ENCODE results near the gene MAML3.

MAML3 gene

DNA sequence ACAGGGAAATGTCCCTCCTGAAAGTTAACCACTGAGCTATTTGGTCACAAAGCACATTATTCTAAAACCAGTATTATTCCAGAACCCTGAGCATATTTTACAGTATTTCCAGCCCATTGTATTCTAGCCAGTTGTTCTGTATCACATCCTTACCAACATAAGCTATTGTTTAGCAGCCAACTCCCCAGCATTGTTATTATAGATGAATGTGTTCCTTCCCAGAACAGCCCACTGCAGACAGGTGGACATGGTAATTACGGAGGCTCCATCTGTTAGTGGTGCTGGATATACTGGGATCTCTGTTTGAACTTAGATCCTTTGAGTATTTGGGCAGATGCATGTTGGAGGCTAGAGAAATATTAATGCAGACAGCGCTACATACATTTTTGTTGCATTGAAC is 362.3 kb downstream of the MAML3 start:
- no peak overlapping the region for H3K27ac ChIP-seq
- TF ChIP-seq, protein P1, sequence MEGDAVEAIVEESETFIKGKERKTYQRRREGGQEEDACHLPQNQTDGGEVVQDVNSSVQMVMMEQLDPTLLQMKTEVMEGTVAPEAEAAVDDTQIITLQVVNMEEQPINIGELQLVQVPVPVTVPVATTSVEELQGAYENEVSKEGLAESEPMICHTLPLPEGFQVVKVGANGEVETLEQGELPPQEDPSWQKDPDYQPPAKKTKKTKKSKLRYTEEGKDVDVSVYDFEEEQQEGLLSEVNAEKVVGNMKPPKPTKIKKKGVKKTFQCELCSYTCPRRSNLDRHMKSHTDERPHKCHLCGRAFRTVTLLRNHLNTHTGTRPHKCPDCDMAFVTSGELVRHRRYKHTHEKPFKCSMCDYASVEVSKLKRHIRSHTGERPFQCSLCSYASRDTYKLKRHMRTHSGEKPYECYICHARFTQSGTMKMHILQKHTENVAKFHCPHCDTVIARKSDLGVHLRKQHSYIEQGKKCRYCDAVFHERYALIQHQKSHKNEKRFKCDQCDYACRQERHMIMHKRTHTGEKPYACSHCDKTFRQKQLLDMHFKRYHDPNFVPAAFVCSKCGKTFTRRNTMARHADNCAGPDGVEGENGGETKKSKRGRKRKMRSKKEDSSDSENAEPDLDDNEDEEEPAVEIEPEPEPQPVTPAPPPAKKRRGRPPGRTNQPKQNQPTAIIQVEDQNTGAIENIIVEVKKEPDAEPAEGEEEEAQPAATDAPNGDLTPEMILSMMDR (conservative IDR thresholded peaks at IDR 0.05), result no peak

DNA sequence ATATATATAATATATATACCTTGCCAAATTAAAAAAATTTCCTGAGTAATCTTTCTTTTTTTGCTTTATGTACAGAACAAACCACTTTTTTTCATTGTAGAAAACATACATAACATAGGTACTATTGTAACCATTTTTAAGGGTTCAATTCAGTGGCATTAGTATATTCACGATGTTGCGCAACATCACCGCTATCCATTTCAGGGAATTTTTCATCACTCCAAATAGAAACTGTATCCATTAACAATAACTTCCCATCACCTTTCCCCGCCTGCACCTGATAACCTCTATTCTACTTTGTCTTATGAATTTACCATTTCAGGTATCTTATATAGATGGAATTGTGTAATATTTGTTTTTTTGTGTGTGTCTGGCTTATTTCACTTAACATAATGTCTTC is 363.7 kb downstream of the MAML3 start:
- TF ChIP-seq, protein P1 (conservative IDR thresholded peaks at IDR 0.05), result no peak
- H3K27ac ChIP-seq, result no peak overlapping the region

DNA sequence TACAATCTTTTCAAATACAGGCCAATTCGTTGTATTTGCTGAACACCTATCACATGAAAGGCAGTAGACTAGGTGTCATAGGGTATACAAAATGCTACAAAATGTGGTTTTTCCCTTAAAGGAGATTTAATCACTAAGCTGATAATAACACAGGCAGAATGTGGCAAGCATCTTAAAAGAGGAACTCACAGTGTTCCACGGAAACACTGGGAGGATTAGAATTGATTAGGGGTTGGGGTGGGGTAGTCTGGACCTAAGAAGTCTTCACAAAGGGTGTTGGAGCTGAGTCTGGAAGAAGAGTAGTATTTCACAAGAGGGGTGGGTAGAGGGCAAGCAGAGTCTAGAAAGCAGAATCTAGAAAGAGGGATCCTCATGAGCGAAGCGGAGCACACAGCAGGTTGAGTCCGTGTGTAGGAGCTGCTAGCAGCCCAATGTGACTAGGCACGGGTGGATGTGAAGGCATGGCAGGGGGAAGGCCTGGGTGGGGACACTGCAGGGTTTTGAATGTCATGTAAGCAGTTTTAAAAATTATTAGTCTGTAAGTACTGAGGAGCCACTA is 364.8 kb downstream of the MAML3 start:
- H3K27ac ChIP-seq, result no peak overlapping the region
- TF ChIP-seq, protein P1 (conservative IDR thresholded peaks at IDR 0.05), result no peak

DNA sequence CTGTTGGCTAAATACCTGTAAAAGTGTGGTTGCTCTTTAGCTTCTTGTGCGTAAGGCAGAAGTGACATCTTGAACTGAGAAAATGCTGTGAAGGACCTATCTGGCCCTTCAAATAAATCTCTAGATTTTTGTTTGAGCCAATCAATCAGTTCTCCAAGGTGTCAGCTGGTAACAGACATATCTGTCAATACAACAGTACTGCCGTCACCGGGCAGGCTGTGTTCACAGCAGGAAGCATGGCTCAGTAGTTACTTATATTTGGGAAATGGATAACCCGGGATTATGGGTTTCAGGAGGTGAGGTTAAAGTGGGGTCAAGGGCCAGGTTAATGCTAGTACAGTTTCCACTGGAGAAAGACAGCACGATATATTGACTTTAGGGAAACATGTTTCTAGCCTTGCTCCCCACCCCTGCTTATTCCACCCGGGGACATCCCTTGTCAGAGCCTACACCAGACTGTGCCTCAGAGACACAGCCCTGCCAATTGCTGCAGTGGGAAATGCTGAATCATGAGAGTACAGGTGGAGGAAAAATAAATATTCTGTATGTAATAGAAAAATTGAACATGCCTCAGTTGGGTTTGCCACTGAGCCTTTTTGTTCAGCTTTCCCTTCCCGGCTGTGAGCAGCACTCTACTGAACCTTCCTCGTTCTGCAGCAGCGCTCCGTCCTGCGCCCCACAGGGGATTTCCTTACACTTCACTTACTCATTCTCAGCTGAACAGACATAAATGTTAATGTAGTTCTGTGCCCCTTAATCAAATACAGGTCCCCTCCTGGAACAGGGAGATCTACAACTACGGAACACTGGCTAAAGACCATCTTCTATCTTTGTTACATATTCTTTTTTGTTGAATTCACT is 367.3 kb downstream of the MAML3 start:
- TF ChIP-seq, protein P1 (conservative IDR thresholded peaks at IDR 0.05), result no peak
- H3K27ac ChIP-seq, result no peak overlapping the region

DNA sequence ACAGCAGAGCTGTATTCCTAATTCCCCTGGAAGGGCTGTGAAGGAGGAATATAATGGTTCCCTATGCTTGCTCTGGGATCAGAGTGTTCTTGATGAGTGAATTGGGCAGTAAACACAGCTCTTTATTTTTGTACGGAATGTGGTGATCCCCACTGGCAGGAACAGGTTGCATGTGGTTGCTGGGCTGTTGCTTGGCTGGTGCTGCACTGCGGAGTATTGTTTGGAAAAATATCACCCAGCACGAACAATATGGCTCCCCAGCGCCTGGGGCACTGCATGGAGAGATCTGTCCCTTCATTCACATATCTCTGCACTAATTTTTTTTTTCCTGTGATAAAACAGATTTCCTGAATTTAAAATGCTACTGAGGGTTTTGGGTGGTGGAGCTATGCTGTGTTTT is 368.6 kb downstream of the MAML3 start:
- no peak overlapping the region for H3K27ac ChIP-seq
- TF ChIP-seq, protein P1 (conservative IDR thresholded peaks at IDR 0.05), result no peak

DNA sequence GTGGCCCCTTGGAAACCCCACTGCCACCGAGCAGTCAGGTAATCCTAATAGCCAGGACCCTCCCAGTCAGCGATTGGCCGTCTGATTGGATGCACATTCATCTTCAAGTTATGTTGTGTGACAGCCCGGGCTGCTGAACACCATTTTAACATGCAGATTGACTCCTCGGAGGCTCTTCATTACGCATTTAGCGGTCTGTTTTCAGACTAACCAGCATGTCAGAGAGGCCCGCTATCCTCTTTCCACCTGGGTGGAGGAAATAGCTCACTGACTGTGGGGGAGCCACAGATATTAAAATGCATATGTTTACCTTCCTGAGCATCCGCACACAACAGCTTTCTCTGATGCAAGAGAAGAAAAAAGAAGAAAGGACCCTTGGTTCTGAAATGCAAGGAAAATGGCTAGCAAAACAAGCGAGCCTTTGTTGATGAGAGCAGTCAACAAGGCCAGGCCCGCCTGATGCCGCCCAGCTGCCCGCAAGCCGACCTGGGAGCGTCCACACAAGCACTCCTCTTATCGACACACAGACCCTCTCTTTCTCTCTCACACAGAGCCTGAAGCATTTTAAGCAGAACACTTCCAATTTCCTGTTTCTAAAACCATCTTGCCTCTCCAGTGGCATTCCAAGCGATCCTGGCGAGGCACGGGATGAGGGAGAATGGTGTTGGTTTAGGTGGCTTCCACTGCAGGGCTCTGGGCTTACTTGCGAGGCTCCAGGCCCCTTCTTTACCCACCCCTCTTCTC is 370.1 kb downstream of the MAML3 start:
- no peak overlapping the region for H3K27ac ChIP-seq
- TF ChIP-seq, protein P1 (conservative IDR thresholded peaks at IDR 0.05), result no peak

DNA sequence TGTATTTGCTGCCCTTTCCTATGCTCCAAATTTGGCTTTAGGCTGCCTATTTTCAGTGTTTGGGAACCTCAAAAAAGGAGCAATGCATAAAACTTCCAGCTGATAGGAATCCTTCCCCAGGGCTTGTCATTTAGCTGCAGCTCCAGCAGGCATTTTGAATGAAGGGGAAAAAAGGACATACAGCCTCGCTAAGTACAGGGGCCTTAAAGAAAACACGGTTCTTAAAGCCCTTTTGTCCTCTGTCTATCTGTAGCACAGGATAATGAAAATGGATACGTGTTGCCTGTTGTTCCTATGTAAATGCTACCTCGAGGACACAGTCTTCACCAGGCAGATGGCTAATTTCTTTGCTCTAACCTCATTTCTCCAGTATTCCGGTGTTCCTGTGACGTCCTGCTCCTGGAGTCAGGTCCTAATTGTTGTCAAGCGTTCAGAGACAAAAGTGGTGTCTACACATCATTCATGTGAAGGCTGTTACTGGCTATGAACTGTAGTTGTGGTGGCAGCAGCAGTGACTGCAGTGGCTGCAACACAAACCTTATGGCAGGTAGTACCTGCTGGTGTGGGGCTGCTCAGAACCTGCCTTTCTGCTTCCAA is 371.0 kb downstream of the MAML3 start:
- TF ChIP-seq, protein P1 (conservative IDR thresholded peaks at IDR 0.05), result no peak
- H3K27ac ChIP-seq, result peak overlapping the region; percentile 9; the same call in 1 of the 2 replicates

Measured in VCaP (cell line).